ENCODE results near the gene ARMH2. TPM values are rescaled to one million over a fixed set of nuclear protein-coding genes. Genes with fewer than 3 reads are reported as not detected.

ARMH2 gene
- total and polyA plus RNA-seq, 2 experiments from 2014 or later = not detected

- H3K36me3 Mint-ChIP-seq (ENCODE audit: low read depth) = peaks cover 65% of the 10 kb centered on the region
- ATAC-seq (no peak), DNase-seq (ENCODE audit: low spot score) (no peak)
- Histone ChIP-seq H3K4me1 (ENCODE audit: insufficient read depth) (peaks cover 13% of the 10 kb centered on the region), H3K9me2 (ENCODE audit: insufficient read depth) (no peaks in the 10 kb centered on the region), H3K4me3 (no peak overlapping the region), H3K79me2 (replicated peaks; ENCODE audit: insufficient read depth) (peaks cover 68% of the 10 kb centered on the region), H3K4me2 (no peak overlapping the region), H2AFZ (no peak overlapping the region), H3K27ac (ENCODE audit: low read depth) (no peak overlapping the region), H3K27me3 (ENCODE audit: insufficient read depth) (no peaks in the 10 kb centered on the region), H3F3A (replicated peaks; ENCODE audit: low read depth) (no peaks in the 10 kb centered on the region), H3K36me3 (ENCODE audit: insufficient read depth) (peaks cover 15% of the 10 kb centered on the region), H4K20me1 (replicated peaks; ENCODE audit: insufficient read depth) (peaks cover 27% of the 10 kb centered on the region)
- H3K9me3 Mint-ChIP-seq = no peaks in the 10 kb centered on the region
- no peak overlapping the region for H3K4me3 Mint-ChIP-seq
- TF ChIP-seq NANOG (IDR thresholded peaks at IDR 0.05; ENCODE audit: borderline replicate concordance) (no peak), EZH2phosphoT487 (IDR thresholded peaks at IDR 0.05; ENCODE audit: unreplicated experiment) (no peak), ZNF331 (CRISPR knock-in tag; IDR thresholded peaks at IDR 0.05; ENCODE audit: low read depth) (no peak), STAT1 (IDR thresholded peaks at IDR 0.05; ENCODE audit: unreplicated experiment) (no peak), EZH2 (IDR thresholded peaks at IDR 0.05; ENCODE audit: low read depth, unreplicated experiment) (no peak), JUNB (IDR thresholded peaks at IDR 0.05; ENCODE audit: unreplicated experiment) (no peak), CREB1 (CRISPR knock-in tag; IDR thresholded peaks at IDR 0.05; ENCODE audit: low read depth) (no peak), ZNF462 (CRISPR knock-in tag; IDR thresholded peaks at IDR 0.05) (no peak), ZNF114 (CRISPR knock-in tag; IDR thresholded peaks at IDR 0.05) (no peak), POLR2AphosphoS5 (IDR thresholded peaks at IDR 0.05; ENCODE audit: low read depth) (no peak), ETS1 (IDR thresholded peaks at IDR 0.05) (no peak)
- TF ChIP-seq, protein P1, sequence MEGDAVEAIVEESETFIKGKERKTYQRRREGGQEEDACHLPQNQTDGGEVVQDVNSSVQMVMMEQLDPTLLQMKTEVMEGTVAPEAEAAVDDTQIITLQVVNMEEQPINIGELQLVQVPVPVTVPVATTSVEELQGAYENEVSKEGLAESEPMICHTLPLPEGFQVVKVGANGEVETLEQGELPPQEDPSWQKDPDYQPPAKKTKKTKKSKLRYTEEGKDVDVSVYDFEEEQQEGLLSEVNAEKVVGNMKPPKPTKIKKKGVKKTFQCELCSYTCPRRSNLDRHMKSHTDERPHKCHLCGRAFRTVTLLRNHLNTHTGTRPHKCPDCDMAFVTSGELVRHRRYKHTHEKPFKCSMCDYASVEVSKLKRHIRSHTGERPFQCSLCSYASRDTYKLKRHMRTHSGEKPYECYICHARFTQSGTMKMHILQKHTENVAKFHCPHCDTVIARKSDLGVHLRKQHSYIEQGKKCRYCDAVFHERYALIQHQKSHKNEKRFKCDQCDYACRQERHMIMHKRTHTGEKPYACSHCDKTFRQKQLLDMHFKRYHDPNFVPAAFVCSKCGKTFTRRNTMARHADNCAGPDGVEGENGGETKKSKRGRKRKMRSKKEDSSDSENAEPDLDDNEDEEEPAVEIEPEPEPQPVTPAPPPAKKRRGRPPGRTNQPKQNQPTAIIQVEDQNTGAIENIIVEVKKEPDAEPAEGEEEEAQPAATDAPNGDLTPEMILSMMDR (conservative IDR thresholded peaks at IDR 0.05; ENCODE audit: low read depth in 2 of 2) = no peak
- TF ChIP-seq, protein P2, sequence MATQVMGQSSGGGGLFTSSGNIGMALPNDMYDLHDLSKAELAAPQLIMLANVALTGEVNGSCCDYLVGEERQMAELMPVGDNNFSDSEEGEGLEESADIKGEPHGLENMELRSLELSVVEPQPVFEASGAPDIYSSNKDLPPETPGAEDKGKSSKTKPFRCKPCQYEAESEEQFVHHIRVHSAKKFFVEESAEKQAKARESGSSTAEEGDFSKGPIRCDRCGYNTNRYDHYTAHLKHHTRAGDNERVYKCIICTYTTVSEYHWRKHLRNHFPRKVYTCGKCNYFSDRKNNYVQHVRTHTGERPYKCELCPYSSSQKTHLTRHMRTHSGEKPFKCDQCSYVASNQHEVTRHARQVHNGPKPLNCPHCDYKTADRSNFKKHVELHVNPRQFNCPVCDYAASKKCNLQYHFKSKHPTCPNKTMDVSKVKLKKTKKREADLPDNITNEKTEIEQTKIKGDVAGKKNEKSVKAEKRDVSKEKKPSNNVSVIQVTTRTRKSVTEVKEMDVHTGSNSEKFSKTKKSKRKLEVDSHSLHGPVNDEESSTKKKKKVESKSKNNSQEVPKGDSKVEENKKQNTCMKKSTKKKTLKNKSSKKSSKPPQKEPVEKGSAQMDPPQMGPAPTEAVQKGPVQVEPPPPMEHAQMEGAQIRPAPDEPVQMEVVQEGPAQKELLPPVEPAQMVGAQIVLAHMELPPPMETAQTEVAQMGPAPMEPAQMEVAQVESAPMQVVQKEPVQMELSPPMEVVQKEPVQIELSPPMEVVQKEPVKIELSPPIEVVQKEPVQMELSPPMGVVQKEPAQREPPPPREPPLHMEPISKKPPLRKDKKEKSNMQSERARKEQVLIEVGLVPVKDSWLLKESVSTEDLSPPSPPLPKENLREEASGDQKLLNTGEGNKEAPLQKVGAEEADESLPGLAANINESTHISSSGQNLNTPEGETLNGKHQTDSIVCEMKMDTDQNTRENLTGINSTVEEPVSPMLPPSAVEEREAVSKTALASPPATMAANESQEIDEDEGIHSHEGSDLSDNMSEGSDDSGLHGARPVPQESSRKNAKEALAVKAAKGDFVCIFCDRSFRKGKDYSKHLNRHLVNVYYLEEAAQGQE (IDR thresholded peaks at IDR 0.05; ENCODE audit: unreplicated experiment) = no peak
- no peak overlapping the region for H3K27ac Mint-ChIP-seq
- H3K4me1 Mint-ChIP-seq = peaks cover 16% of the 10 kb centered on the region; the same call in 2 of the 3 replicates
- H3K27me3 Mint-ChIP-seq (ENCODE audit: insufficient read depth, low read depth, poor library complexity) = peaks cover 8% of the 10 kb centered on the region
These were observed 19.8 kb downstream of the ARMH2 start for GRCh38 chr6:24778878-24779277.

Data from GM23338 (cell line).